ENCODE measurements around the gene DDR2.

- no peak for TF ChIP-seq CTCF (conservative IDR thresholded peaks at IDR 0.05; ENCODE audit: low read depth, low read length)
- TF ChIP-seq EZH2phosphoT487 (IDR thresholded peaks at IDR 0.05; ENCODE audit: borderline replicate concordance, low read length), result no peak
Observed at GRCh38 chr1:162671664-162672410, 39.6 kb downstream of the DDR2 start.

All from PC-3 (cell line).